Measurements from ENCODE around the gene DIS3.

GRCh38 chr13:72792640-72793039 is 10.9 kb upstream of the DIS3 start:
- no peak for TF ChIP-seq CREB1 (CRISPR knock-in tag; IDR thresholded peaks at IDR 0.05; ENCODE audit: low read depth)
- no peak for TF ChIP-seq CTCF (conservative IDR thresholded peaks at IDR 0.05; ENCODE audit: low read depth in 2 of 2)
- no peak for TF ChIP-seq EZH2 (IDR thresholded peaks at IDR 0.05; ENCODE audit: low read depth, unreplicated experiment)
- TF ChIP-seq EZH2phosphoT487 (IDR thresholded peaks at IDR 0.05; ENCODE audit: unreplicated experiment) = no peak
- TF ChIP-seq POLR2AphosphoS5 (IDR thresholded peaks at IDR 0.05; ENCODE audit: low read depth) = no peak
- no peak for TF ChIP-seq NANOG (IDR thresholded peaks at IDR 0.05; ENCODE audit: borderline replicate concordance)
- no peak for TF ChIP-seq ETS1 (IDR thresholded peaks at IDR 0.05)
- TF ChIP-seq REST (IDR thresholded peaks at IDR 0.05; ENCODE audit: unreplicated experiment) = no peak
- no peak for TF ChIP-seq ZNF331 (CRISPR knock-in tag; IDR thresholded peaks at IDR 0.05; ENCODE audit: low read depth)
- TF ChIP-seq STAT1 (IDR thresholded peaks at IDR 0.05; ENCODE audit: unreplicated experiment) = no peak
- TF ChIP-seq ZNF114 (CRISPR knock-in tag; IDR thresholded peaks at IDR 0.05) = no peak

Data from GM23338 (cell line).